ENCODE data around the gene EXOC3. TPM values are rescaled to one million over a fixed set of nuclear protein-coding genes. Genes with fewer than 3 reads are reported as not detected.

The EXOC3 gene
- total RNA-seq, 4 donors from 2014 or later: 44.3 to 81.7 (median 54.0) TPM

GRCh38 chr5:434443-435146 lies 8.4 kb upstream of the EXOC3 start:
- no peak for DNase-seq
- no peak for ATAC-seq
- H3K4me3 ChIP-seq: no peak overlapping the region
- H3K27me3 ChIP-seq: peaks cover 2 to 18% (median 7%) of the 10 kb centered on the region in 3 donors
- H3K36me3 ChIP-seq: no peaks in the 10 kb centered on the region
- no peak overlapping the region for H3K27ac ChIP-seq
- in situ Hi-C loops (cut with MboI; ENCODE audit: low sequenced_read_pairs in 4 of 4) (no loop called here), intact Hi-C loops (cut with DNase I; ENCODE audit: low total_unique reads) (no loop called here)
- TF ChIP-seq CTCF (IDR thresholded peaks at IDR 0.05 in 4 of 5, conservative IDR thresholded peaks at IDR 0.05 in 1 of 5): no peak
- no peak for TF ChIP-seq POLR2A (IDR thresholded peaks at IDR 0.05)
- H3K9me3 ChIP-seq: no peaks in the 10 kb centered on the region
- no peaks in the 10 kb centered on the region for H3K4me1 ChIP-seq

- DNase-seq (no peak), ATAC-seq (no peak)
- TF ChIP-seq POLR2A (IDR thresholded peaks at IDR 0.05) (no peak), CTCF (IDR thresholded peaks at IDR 0.05 in 4 of 5, conservative IDR thresholded peaks at IDR 0.05 in 1 of 5) (no peak)
- Histone ChIP-seq H3K9me3 (no peaks in the 10 kb centered on the region), H3K4me1 (no peaks in the 10 kb centered on the region), H3K36me3 (no peaks in the 10 kb centered on the region), H3K27ac (no peak overlapping the region), H3K27me3 (peaks cover 0 to 12% (median 7%) of the 10 kb centered on the region in 3 donors), H3K4me3 (no peak overlapping the region)
- intact Hi-C loops (cut with DNase I; ENCODE audit: low total_unique reads) (no loop called here), in situ Hi-C loops (cut with MboI; ENCODE audit: low sequenced_read_pairs in 4 of 4) (no loop called here)
These were observed 7.7 kb upstream of the EXOC3 start for GRCh38 chr5:435156-435790.

GRCh38 chr5:435961-436640 lies 6.9 kb upstream of the EXOC3 start:
- DNase-seq (no peak), ATAC-seq (no peak)
- TF ChIP-seq CTCF (IDR thresholded peaks at IDR 0.05 in 4 of 5, conservative IDR thresholded peaks at IDR 0.05 in 1 of 5) (no peak), POLR2A (IDR thresholded peaks at IDR 0.05) (no peak)
- intact Hi-C loops (cut with DNase I; ENCODE audit: low total_unique reads) (no loop called here), in situ Hi-C loops (cut with MboI; ENCODE audit: low sequenced_read_pairs in 4 of 4) (no loop called here)
- H3K36me3 ChIP-seq: no peaks in the 10 kb centered on the region
- H3K9me3 ChIP-seq: no peaks in the 10 kb centered on the region
- H3K27me3 ChIP-seq: peaks cover 0 to 7% (median 6%) of the 10 kb centered on the region in 3 donors
- no peaks in the 10 kb centered on the region for H3K4me1 ChIP-seq
- H3K27ac ChIP-seq: no peak overlapping the region
- H3K4me3 ChIP-seq: no peak overlapping the region

- Histone ChIP-seq H3K9me3 (no peaks in the 10 kb centered on the region), H3K4me1 (peaks cover 0 to under 1% of the 10 kb centered on the region in 2 donors), H3K36me3 (no peaks in the 10 kb centered on the region), H3K27ac (no peak overlapping the region), H3K4me3 (no peak overlapping the region), H3K27me3 (peaks cover 0 to 7% (median 6%) of the 10 kb centered on the region in 3 donors)
- TF ChIP-seq CTCF (IDR thresholded peaks at IDR 0.05 in 4 of 5, conservative IDR thresholded peaks at IDR 0.05 in 1 of 5) (no peak), POLR2A (IDR thresholded peaks at IDR 0.05) (no peak)
- in situ Hi-C loops (cut with MboI; ENCODE audit: low sequenced_read_pairs in 4 of 4) (no loop called here), intact Hi-C loops (cut with DNase I; ENCODE audit: low total_unique reads) (no loop called here)
- no peak for DNase-seq
- ATAC-seq: no peak
These were observed 6.4 kb upstream of the EXOC3 start for GRCh38 chr5:436641-436975.

Data from gastrocnemius medialis (tissue), 4 donors.